PC-3 (cell line): Measurements from ENCODE around the gene EHBP1.

Source experiments
- EZH2 ChIP-seq: fragments of 300-600 bp; sonication (generic); IDR thresholded peaks from one replicate; pipeline ENCODE4 v1.6.1; 2017; ENCODE audit warnings: antibody characterized with exemption, mild to moderate bottlenecking, low read length; ENCODE audit not compliant: unreplicated experiment
- EZH2phosphoT487 ChIP-seq: fragments of 300-600 bp; sonication (generic); IDR thresholded peaks from 2 replicates; pipeline ENCODE4 v1.6.1; 2018; ENCODE audit warnings: mild to moderate bottlenecking, antibody characterized with exemption, low read length, borderline replicate concordance
- TF ChIP-seq, protein P1 (sequence below): fragments of 300-600 bp; sonication (generic); conservative IDR thresholded peaks from 2 replicates; pipeline ENCODE4 v1.5.1; 2017; ENCODE audit warnings: antibody characterized with exemption, low read depth, mild to moderate bottlenecking, low read length

DNA sequence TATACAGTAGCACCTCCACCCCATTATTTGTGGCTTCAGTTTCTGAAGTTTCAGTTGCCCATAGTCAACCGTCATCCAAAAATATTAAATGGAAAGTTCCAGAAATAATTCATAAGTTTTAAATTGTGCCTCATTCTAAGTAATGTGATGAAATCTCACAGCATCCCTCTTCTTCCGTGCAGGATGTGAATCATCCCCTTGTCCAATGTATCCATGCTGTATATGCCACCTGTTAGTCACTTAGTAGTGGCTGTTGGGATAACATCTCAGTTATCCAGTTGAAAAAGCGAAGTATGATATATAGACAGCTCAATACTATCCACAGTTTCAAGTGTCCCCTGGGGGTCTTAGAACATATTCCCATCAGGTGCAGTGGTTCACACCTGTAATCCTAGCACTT is 226.0 kb downstream of the EHBP1 start:
- TF ChIP-seq, protein P1, sequence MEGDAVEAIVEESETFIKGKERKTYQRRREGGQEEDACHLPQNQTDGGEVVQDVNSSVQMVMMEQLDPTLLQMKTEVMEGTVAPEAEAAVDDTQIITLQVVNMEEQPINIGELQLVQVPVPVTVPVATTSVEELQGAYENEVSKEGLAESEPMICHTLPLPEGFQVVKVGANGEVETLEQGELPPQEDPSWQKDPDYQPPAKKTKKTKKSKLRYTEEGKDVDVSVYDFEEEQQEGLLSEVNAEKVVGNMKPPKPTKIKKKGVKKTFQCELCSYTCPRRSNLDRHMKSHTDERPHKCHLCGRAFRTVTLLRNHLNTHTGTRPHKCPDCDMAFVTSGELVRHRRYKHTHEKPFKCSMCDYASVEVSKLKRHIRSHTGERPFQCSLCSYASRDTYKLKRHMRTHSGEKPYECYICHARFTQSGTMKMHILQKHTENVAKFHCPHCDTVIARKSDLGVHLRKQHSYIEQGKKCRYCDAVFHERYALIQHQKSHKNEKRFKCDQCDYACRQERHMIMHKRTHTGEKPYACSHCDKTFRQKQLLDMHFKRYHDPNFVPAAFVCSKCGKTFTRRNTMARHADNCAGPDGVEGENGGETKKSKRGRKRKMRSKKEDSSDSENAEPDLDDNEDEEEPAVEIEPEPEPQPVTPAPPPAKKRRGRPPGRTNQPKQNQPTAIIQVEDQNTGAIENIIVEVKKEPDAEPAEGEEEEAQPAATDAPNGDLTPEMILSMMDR, result no peak
- TF ChIP-seq EZH2 (no peak), EZH2phosphoT487 (no peak)
